HG03139 (cell line): Measurements from ENCODE around the gene SMG9.

Experiments
- ATAC-seq: cut with Tn5 transposase; IDR thresholded peaks from one replicate; pipeline ENCODE4 v1.9.1; 2021; ENCODE audit not compliant: unreplicated experiment

SMG9 gene, protein sequence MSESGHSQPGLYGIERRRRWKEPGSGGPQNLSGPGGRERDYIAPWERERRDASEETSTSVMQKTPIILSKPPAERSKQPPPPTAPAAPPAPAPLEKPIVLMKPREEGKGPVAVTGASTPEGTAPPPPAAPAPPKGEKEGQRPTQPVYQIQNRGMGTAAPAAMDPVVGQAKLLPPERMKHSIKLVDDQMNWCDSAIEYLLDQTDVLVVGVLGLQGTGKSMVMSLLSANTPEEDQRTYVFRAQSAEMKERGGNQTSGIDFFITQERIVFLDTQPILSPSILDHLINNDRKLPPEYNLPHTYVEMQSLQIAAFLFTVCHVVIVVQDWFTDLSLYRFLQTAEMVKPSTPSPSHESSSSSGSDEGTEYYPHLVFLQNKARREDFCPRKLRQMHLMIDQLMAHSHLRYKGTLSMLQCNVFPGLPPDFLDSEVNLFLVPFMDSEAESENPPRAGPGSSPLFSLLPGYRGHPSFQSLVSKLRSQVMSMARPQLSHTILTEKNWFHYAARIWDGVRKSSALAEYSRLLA

DNA sequence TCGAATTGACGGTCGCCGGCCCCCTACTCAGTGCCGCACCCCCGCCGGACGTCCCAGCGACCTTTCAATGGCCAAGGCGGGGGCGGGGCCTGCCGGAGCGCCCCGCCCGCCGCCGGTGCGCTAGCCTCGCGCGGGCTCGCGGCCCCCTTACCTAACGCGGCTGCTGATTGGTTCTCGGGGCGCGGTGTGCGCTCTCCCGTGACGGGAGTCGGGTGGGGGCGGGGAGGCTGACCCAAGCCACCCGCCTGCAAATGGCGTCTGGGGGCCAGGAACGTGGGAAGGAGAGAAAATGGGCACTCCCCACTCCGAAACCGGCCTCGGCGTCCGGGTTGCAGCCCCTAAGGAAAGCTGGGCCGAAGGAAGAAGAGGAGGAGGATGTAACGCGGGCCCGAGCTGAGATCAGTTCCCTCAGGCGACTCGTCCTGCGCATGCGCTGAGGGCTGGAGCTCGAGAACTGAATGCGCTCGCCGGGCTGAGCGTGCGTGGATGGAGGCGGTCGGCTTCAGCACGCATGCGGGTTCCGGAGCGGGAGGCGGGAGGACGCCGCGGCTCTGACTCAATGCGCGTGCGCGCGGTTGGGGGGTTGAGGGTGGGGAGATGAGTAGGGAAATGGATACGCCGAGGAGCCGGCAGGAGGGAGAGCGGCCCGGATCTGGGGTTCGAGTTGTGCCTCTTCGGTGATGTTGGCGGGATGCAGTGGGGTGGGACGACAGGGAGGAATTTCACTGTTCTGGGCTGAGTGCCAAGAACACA is at the start of gene SMG9:
TSS of gene SMG9 (minus strand) at position 460 of the 753 bp plus-strand sequence. CDS start 4,221 bp downstream, outside the sequence.
- ATAC-seq, result peak; percentile 49

DNA sequence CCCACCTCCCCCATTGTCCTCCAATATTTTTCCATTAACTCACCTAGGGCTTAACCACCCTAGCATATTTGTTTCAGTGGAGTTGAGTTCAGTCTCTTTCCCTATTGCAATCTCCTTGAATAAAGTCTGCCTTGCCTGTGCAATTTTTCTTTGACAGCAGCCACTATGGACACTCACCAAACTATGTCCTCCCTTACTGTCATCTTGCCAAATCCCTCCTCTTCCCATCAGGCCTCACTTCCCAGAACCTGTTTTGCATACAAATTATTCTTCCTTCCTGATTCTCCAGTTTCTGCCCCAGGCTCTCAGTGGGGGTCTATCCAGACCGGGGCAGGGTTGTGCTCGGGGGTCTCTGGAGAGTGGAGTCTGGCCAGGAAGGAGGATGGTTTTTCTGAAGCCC is 49.7 kb upstream of the SMG9 start:
- no peak for ATAC-seq

DNA sequence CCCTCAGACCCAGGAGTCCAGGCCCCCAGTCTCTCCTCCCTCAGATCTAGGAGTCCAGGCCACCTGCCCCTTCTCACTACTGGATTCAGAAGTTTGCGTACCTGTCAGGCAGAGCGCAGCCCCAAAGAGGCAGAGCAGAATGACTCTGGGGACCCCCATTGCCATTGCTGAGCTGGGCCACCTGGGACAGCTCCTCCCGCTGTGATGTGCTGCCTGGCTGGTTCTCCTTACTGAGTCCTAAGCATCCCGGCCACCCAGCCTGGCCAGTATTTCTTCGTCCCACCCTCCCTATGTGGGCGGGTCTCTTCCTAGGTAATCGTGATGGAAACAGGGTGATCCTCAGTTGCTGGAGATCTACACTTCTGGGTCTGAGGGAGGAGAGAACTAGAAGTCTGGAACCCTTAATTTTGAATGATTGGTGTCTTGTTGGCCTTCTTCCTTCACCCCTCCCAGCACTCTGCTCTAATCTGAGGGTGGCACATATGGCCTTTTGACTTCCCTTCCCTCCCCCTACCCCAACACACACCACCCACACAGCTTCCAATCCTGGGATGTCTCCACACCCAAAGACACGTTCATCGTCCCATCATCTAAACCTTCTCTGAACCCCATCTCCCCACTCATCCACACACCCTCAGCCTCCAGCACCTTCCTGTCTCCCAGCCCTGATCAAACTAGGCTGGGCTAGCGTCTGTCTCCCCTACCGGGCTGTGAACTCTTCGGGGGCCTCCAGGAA is 47.6 kb upstream of the SMG9 start, which contains the start of gene LYPD5:
TSS of gene LYPD5 (minus strand) at position 232 of the 736 bp plus-strand sequence. CDS start at position 165, 67 bp downstream.
- no peak for ATAC-seq

DNA sequence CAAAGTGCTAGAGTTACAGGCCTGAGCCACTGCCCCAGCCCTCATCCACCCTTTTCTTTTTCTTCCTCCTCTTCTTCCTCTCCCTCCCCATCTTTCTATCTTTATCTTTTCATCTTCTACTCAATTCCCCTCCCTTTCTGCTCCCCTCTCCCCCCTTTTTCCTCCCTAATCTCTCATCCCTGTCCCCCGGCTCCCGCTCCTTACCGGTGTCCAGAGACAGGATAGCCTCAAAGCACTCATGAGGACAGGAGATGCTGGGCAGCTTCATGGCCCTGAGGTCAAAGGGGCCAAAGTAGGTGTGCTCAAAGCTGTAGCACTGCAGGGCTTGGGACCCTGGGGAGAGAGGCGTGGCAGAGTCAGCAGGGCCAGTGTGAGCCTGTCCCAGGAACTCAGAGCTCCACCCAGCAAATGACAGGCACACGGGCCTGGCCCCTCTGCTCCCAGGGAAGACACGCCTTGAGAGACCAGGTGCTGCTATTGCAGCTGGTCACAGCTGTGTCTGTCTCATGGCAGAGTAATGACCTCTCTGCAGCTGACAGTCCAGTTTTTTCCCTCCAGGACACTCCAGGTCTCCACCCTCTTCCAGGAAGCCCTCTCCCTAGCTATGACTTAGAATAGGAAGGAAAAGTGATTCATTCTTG is 44.9 kb upstream of the SMG9 start:
- no peak for ATAC-seq

DNA sequence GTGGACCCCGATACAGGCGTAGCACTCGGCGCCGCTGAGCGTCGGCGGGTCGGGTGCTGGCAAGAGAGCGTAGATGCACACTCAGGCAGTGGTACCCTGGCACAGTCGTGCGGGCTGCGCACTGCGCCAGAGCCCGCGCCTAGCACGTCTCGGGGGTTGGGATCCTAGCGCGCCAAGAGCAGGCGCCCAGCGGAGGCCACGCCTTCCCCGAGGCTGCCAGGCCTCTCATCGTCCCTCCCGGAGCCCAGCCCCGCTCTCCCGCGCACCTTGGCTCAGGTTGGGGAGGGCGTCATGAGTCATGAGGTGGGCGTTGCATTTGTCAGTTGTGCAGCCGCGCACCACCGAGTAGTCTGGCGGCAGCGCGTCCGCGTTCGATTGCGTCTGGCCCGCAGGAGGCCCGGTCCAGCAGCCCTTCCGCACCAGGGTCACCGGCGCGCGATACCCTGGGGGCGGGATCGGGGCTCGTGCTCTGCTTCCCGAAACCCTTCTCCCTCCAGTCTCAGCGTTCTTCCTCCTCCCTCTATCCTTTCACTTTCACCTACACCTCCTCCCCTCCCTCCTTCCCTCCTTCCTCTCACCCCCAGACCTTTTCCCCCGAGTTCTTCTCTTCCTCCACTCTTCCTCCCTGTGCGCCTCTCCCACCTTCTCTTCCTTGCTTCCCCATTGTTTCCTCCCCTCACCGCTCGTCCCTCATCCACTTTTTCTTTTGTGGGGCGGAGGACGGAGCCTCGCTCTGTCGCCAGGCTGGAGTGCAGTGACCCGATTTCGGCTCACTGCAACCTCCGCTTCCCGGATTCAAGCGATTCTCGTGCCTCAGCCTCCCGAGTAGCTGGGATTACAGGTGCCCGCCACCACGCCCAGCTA is 44.0 kb upstream of the SMG9 start:
- no peak for ATAC-seq

DNA sequence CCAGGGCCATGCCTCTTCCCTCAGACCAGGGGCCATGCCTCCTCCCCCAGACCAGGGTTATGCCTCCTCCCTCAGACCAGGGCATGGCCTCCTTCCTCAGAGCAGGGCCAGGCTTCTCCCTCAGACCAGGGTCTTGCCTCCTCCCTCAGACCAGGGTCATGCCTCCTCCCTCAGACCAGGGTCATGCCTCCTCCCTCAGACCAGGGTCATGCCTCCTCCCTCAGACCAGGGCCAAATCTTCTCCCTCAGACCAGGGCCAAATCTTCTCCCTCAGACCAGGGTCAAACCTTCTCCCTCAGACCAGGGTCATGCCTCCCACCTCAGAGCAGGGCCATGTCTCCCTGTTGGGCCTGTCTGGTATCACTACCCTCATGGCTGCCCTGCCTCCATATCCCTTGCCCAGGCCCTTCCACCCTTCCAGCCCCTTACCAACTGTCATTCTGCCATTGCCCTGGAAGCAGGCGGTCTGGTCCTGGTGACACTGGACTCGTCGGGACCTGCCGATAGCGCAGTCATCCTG is 43.3 kb upstream of the SMG9 start:
- ATAC-seq, result no peak

DNA sequence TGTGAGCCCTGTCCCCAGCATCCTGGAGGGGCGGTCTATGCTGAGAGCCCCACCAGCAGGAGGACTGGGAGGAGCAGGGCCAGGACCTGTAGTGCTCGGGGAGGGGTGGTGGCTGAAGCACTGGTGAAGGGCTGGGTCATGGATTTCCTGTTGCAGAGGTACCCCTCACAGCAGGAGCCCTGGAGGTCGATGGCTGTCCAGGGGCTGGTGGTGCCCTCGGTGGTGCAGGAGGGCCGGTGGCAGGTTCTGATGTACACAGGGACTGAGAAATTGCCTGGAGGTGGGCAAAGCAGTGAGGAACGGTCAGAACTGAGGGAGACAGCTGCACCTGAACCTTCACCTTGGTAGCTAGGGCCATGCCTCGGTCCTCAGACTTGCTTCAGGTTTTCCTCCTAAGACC is 42.8 kb upstream of the SMG9 start:
- ATAC-seq, result no peak

DNA sequence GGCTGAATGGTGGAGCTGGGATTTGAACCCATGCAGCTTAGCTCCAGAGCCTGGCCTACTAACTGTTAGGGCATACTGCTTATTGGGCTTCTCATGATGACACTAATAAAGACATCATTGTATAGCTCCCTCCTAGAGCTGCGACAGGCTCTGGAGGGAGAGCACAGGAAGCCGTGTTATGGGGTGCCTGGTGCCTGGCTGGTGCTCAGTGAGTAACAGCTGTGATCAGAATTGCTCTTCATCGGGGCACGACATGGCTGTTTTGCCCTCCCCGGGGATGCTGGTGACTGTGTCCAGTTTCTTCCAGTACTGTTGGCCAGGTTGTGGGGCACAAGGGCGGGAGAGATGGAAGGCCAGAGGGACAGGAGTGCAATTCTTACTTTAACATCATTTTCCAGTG is 42.4 kb upstream of the SMG9 start:
- ATAC-seq, result no peak

DNA sequence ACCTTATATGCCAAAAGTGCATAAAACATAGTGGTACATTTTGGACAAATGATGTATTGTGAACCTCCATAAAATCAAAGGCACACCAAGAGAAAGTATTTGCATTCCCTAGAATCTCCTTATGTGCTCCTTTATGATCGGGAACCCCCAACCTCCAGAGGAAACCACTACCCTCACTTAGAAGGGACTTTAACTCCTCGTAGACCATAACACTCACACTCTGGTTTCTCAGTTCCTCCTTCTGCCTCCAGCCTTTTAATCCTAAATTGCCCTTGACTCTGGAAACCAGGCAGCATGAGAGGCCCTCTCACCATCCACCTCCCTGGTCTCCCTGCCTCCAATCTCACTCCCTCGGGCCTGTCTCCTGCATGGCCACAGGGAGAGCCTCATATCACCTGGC is 35.8 kb upstream of the SMG9 start:
- no peak for ATAC-seq

DNA sequence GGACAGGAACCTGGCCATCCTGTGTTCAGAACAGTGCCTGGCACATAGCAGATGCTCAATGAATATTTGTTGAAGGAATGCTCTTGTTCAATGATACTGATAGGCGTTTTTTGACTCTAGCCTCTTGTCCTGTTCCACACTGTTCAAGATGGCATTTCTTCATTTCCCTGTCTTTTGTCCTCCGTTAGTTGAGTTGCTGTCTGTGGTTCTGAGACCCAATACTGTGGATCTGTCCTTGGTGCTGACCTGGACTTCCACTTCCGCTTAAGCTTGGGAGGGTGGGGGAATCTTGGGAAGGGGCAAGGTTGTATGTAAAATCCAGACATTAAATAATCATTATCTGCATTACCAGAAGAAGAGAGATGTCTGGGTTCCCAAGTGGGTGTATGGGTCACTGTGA is 34.3 kb upstream of the SMG9 start:
- no peak for ATAC-seq

DNA sequence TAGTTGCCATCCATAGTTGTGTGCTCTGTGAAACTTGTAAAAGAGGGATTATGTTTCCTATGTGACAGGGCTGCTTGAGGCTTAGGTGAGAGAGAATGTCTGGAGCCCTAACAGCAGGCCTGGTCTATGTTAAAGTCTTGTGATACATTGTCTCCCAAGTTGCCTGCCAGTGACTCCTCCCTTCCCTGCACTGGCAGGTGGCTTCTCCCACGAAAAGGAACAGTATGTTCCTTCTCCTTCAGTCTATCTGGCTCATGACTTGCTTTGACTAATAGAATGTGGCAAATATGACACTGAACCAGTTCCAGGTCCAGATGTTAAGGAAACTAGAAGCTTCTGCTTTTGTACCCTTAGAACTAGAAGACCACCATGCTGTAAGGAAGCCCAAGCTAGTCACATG is 31.9 kb upstream of the SMG9 start:
- ATAC-seq, result no peak

DNA sequence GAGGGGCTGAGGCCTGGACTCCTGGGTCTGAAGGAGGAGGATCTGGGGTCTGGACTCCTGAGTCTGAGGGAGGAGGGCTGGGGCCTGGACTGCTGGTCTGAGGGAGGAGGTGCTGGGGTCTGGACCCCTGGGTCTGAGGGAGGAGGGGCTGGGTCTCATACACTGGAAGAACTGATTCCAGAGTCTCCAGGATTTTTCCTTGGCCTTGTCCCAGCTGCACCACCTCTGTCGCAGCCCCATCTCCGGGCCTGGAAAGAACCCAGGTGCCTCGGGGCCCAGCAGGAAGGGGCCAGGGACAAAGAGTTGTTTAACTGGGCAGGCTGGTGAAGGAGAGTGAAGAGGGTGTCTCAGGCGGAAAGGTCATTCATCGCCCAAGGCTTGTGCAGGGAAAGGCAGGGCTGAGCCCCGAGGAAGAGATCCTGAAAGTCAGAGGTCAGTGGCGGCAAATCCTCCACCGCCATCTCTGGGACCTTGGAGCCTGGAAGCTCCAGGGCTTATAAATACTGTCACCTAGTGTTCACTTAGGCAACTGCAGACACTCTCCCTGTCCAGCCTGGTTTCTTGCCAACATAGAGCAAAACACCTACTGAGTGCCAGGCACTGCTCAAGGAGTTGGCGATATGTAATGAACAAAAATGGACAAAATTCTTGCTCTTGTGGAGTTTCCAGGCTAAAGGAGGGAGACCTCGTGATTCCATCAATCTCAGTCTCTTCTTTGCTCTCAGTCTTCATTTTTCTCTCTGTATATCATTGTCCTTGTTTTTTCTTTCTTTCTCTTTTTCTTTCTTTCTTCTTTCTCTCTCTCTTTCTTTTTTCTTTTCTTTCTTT is 30.4 kb upstream of the SMG9 start:
- ATAC-seq, result no peak

DNA sequence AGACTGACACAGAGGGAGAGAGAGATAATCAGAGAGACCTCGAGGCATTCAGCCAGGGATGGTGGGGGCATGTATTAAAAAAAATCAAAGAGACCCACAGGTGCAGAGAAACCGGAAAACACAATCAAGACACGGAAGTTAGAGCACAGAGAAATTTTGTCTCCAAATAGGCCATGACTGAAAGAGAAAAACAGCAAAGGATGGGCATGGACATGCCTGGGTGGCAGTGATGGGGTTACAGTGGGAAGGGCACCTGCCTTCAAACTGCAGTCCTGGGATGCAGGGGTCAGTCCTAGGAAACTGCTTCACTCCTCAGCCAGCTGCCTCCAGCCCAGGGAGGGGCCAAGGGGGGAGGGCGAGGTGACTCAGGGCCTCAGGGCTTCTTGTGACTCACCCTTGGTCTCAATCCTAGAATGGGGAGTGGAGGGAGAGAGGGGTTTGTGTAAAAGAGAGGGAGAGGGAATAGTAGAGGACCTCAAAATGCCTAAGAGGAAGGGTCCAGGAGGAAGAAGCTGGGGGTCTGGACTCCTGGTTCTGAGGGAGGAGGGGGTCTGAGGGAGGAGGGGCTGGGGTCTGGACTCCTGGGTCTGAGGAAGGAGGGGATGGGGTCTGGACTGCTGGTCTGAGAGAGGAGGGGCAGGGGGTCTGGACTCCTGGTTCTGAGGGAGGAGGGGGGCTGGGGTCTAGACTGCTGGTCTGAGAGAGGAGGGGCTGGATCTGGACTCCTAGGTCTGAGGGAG is 29.6 kb upstream of the SMG9 start:
- ATAC-seq, result no peak

DNA sequence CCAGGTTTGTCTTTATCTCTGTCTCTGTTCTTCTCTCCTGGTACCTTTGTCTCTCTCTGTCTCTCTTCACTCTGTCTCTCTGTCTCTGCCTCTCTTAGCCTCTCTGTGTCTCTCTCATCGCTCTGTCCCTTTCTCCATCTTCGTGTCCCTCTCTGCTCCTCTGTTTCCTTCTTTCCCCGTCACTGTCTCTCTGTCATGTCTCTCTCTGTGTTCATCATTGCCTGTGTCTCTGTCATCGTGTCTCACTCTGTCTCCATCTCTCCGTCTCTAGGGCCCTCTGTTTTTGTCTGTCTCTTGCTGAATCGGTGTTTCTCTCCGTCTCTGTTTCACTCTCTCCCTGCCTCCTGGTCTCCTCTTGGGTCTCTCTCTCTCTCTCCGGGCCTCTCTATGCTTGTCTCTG is 28.9 kb upstream of the SMG9 start:
- no peak for ATAC-seq

DNA sequence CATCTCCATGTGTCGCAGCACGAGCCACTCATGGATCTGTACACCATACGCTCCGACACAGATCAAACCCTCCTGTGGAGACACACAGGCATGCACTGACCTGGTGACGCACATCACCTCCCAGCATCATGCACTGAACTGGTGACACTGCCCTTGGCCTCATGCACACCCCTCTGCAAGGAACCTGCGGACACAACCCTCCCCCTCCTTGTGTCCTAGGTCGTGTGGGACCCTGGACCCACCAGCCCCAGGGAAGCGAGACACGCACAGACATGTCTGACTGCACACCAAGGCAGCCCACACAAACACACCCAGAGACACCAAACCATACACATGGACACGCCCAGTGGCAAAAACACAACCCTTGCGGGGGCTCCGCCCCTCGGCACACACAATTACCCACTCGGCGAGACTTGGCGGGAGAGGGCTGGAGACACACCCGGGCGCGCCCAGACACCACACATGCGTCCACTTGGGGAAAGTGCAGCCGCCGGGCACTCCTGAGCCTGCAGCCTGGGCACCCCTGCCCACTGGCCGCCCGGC is 28.0 kb upstream of the SMG9 start:
- no peak for ATAC-seq

DNA sequence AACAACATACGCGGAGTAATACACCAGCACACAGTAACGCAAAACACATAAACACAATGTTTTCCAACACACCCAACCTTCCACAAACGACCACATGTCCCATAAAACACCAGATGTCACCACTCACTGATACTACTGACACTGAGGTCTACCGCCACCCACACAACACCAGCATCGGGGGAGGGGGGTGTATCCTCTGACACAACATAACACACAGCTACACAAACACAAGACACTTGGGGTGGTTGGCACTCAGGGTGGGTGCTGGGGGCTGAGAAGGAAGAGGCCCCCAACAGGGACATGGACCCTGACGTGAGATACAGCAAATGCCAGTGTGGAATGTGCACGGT is 27.5 kb upstream of the SMG9 start:
- ATAC-seq, result no peak

DNA sequence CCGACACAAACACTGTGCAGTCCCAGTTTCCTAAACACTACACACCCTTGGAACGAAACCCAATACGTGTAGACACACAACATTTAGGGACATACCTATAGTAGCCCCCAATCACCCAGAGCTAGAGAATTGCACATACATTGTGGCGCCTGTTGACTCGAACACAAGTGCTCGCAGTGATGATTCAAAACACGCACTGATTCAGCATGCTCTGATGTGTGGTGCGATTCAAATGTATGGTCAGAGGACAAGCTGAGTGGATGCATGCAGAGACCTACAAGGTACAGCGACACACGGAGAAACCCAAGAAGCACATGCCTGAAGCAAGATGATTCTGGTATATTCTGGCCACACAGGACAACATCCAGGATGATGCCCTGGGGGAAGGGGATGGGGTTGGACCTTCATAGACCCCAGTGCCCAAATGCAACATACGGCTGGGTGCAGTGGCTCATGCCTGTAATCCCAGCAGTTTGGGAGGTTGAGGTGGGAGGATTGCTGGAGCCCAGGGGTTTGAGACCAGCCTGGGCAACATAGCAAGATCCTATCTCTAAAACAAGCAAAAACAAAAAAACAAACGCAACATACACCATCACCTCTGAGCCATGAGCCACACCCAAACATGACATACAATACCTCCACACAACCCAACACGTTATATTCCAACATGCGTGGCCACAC is 27.0 kb upstream of the SMG9 start:
- ATAC-seq, result no peak
